NCI-H510A (cell line): ENCODE measurements around the gene CD6.
"Not testable (repeated sequence)": the region's sequence is repeated elsewhere in the genome, so short reads cannot be mapped to it uniquely, and the experiment has no call there.

Source experiments
- DNase-seq: peaks from one replicate; lab custom pipeline; 2025; lab: John Stamatoyannopoulos, UW

Gene CD6

DNA sequence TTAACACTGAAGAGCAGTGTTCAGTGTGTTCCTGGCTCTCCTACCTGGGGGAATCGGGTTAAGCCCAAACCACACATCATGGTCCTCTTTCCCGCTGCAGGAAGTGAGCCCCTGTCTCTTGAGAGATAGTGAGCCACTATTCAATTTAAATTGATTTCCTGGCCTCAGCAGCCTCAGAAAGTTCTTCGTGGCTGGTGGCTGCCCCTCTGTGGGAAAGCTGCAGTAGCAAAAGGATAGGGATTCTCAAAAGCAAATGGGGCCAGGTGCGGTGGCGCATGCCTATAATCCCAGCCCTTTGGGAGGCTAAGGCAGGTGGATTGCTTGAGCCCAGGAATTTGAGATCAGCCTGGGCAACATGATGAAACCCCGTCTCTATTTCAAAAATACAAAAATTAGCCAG is 81.7 kb downstream of the CD6 start:
- DNase-seq, result no peak

GRCh38 chr11:61054513-61054912 is 83.0 kb downstream of the CD6 start:
- DNase-seq, result no peak

GRCh38 chr11:61054927-61055562 is 83.6 kb downstream of the CD6 start:
- DNase-seq, result no peak

DNA sequence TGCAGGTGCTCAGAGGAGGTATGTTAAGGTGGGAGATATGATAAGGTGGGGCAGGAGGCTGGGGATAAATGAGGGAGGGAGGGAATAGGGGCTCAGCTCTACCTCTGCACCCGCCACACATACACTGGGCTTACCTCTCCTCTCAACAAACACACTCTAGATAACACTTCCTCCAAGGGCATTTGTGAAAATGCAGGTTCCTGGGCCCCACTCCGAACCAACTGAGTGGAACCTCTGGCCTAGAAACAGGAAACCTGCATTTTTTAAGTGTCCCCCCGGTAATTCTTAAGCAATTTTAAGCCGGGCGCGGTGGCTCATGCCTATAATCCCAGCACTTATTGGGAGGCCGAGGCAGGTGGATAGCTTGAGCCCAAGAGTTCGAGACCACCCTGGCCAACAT is 84.3 kb downstream of the CD6 start:
- DNase-seq, result no peak

DNA sequence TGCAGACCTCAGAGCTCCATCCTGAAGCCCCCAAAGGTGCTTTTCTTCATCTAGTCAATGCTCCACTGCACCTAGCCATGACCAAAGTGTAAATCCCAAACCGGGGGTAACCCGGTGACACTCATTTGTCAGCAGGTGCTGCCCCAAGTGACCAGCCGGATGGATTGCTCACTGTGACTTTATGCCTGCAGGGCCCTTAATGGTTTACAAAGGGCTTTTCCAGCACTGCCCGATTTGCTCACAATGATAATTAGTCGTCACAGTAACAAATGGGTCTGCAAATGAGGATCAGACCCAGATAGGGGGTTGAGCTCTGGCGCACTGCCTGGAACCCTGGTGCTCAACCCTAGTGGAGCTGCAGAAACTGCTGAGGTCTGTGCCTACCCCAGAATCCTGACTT is 85.1 kb downstream of the CD6 start:
- DNase-seq, result no peak

DNA sequence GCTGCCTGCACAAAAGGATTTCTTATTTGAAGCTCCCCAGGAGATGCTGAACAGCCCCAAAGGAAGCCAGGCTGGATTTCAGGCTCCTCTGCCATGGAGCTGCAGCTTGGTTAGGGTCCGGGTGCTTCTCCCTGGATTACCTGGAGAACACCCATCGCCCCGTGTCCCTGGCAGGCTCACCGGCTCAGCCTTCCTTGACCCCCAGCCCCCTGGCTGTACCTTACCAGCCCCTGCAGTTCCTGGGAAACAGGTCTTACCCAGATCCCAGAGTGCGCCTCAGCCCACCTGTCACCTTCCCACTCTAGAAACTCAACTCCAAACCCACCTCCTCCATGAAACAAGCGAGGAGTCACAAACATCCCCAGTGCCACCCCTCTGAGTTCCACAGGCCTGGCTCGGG is 85.5 kb downstream of the CD6 start:
- DNase-seq, result no peak

DNA sequence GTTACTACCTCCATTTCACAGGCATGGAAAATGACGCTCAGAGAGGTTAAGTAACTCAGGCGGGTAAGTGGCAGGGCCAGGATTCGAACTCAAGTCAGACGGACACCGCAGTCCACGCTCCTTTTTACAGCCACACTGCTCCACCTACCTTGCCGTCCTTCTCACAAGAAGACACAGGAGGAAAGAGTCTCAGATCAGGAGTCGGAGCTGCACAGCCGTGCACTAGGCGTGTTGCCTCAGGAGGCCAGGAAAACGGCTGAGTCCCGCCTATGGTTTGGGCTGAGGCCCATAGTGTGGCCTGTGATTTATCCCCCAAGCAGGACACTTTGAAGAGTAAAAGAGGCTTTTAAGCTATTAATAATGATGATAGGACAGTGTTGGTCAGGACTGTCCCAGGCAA is 86.1 kb downstream of the CD6 start:
- no peak for DNase-seq

- no peak for DNase-seq
These were observed 87.2 kb downstream of the CD6 start for GRCh38 chr11:61058583-61059259.

- no peak for DNase-seq
These were observed 87.8 kb downstream of the CD6 start for GRCh38 chr11:61059260-61059752.

DNA sequence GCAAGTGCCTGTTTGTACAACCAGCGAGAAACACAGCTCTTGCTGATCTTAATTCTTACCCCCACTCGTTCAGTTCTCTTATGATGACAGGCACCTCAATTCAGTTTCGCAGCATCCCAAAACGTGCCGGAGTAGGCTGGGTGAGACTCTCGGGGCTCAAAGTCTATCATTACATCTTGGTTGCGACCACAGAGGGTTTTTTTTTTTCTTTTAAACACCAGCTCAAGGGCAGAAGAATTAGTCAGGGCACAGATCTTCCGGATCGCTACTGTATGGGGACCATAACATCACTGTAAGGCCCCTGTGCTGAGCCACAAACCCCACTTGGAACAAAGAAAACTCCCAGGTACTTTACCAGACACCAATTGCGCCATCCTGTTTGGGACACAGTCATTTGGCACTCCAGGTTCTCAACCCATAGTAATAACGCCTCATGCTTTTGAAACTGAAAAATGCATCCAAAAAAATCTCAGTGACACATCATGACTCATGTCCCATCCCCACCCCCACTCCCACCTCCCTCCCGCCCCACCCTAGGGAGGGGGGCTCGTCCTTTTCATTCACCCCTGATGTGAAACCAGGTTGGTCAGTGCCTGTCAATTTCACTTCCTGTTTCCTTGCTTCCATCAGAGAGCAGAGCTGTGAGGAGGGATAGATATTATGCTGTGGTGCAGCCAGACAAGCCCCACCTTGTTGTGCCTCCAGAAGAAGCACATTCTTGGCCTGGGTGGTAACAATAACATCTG is 89.8 kb downstream of the CD6 start:
- no peak for DNase-seq

GRCh38 chr11:61062181-61062930 is 90.9 kb downstream of the CD6 start:
- DNase-seq, result no peak

- DNase-seq, result not testable (repeated sequence)
These were observed 93.8 kb downstream of the CD6 start for GRCh38 chr11:61065236-61065635.

DNA sequence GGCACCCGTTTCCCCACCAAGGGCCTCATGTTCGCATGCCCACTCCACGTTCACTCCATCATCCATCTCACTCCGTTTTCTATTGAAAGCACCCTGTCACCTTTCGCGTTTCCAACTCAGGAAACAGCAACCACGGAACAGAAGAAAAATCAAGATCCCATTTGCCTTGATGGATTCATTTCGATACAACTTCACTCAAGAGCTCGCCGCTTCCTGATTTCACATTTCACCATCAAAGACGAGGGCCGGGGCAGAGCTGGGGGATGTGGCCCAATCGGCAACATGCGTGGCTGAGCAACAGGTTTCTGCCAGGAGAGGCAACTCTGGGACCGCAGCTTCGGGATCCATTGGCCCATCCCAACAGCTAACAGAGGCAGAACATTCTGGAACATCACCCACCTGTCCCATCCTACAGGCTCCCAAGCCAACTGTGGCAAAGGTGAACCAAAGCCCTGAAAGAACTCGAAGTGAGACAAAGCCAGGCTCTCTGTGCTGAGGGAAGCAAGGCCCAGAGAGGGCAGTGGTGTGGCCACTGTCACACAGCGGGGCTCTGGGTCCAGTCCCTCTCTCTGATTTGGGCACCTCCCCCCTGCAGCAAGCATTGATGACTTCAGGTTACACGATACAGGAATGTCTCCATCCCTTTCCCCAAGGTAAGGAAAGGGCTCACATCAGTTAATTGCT is 94.6 kb downstream of the CD6 start:
- no peak for DNase-seq

- DNase-seq, result no peak
These were observed 95.2 kb downstream of the CD6 start for GRCh38 chr11:61066645-61067044.

DNA sequence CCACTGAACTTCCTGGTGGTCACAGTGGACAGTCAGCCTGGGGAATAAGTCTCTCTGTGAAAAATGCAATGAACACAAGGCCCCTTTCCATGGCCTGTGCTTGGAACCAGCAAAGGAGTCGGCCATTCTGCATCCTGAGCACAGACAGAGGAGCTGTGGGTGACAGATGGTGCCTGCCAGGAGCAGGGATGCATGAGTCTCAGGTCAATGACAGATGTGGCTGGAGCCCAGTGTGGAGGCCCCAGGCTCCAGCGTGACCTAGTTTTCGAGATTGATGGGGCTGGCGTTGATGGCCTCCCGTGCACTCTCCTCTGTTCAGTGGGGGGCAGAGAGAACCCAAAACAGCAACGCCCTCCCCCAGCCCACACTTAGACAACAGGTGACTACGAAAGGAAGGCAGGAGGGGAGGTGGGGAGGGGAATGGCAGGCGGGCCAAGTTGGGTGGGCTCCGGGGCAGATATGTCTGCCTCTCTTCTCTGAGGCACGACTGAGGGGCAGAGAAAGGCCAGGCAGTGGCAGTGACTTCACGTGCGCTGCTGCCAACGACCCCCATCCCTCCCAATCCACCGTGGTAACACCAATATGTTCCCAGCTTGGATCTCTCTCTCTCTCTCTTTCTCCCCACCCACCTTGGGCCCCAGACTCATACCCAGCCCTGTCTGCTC is 96.4 kb downstream of the CD6 start:
- no peak for DNase-seq

GRCh38 chr11:61068581-61068980 is 97.1 kb downstream of the CD6 start:
- DNase-seq, result no peak

DNA sequence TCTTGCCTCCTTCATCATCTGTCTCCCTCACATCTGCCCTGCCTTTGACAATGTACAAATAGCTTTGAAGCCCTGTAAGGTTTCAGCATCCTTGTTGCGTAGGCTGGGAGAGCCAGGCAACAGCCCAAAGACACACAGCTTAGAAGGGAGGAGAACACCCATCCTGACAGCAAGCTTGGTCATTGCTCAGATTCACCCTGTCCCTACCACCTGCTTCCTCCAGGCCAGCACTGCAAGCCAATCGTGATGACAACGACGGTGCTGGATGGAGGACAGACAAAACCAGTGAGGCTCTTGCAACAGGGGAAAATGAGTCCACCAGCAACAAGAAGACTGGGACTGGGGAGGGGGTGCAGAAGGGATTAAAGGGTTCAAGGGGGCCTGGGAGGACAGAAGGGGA is 97.9 kb downstream of the CD6 start:
- DNase-seq, result no peak
